Natural killer cell (primary cell): ENCODE measurements around the gene SPARCL1. TPM values are rescaled to one million over a fixed set of nuclear protein-coding genes. Genes with fewer than 3 reads are reported as not detected.

Experiments
- ATAC-seq, 3 donors: fragments of 150-1000 bp in 2 of 3; fragments of 200-7000 bp in 1 of 3; cut with Tn5 transposase; 1 replicate in 1 of 3; 2 replicates in 2 of 3; pipeline ENCODE4 v1.10.0; 2021; ENCODE audit warnings: mild to moderate bottlenecking in 2 of 3, moderate library complexity in 2 of 3
- DNase-seq, 2 donors: peaks; one replicate each; pipeline versions ENCODE4 v3.0.0 to v3.0.0-alpha.2; 2013 to 2021; ENCODE audit warnings: mixed read lengths in 1 of 2
- H3K27ac ChIP-seq: one replicate; pipeline ENCODE4 v1.5.1; 2013; ENCODE audit warnings: mild to moderate bottlenecking, low read length
- H3K27me3 ChIP-seq: one replicate; pipeline ENCODE4 v1.6.1; 2013; ENCODE audit warnings: low read length; ENCODE audit not compliant: control insufficient read depth, insufficient read depth
- H3K36me3 ChIP-seq: one replicate; pipeline ENCODE4 v1.6.1; 2013; ENCODE audit warnings: low read length; ENCODE audit not compliant: control insufficient read depth, insufficient read depth
- H3K4me1 ChIP-seq: one replicate; pipeline ENCODE4 v1.6.1; 2013; ENCODE audit warnings: low read length; ENCODE audit not compliant: control insufficient read depth, insufficient read depth
- H3K4me3 ChIP-seq: one replicate; pipeline ENCODE4 v1.5.1; 2013; ENCODE audit warnings: low read length
- H3K9me3 ChIP-seq: one replicate; pipeline ENCODE4 v1.6.1; 2013; ENCODE audit warnings: low read length; ENCODE audit not compliant: control insufficient read depth, insufficient read depth
- H3K27ac Mint-ChIP-seq, 2 donors: one replicate each; pipeline ENCODE4 v1.8.0; 2022; ENCODE audit warnings: mild to moderate bottlenecking in 2 of 2, mixed read lengths in 2 of 2, moderate library complexity in 1 of 2
- H3K27me3 Mint-ChIP-seq, 2 donors: one replicate each; pipeline ENCODE4 v1.8.0; 2022; ENCODE audit warnings: low read depth in 2 of 2, mixed read lengths in 2 of 2
- H3K36me3 Mint-ChIP-seq: one replicate; pipeline ENCODE4 v1.8.0; 2022; ENCODE audit warnings: mixed read lengths
- H3K4me1 Mint-ChIP-seq, 2 donors: one replicate each; pipeline ENCODE4 v1.8.0; 2022; ENCODE audit warnings: mixed read lengths in 2 of 2
- H3K4me3 Mint-ChIP-seq: one replicate; pipeline ENCODE4 v1.8.0; 2022; ENCODE audit warnings: mild to moderate bottlenecking, moderate library complexity, mixed read lengths
- H3K9me3 Mint-ChIP-seq, 2 donors: one replicate each; pipeline ENCODE4 v1.8.0; 2022; ENCODE audit warnings: mixed read lengths in 2 of 2
- CTCF ChIP-seq: fragments of 200-600 bp; IDR thresholded peaks from one replicate; pipeline ENCODE4 v1.8.0; 2022; ENCODE audit warnings: antibody characterized with exemption
- WGBS: methylation state at CpG from one replicate; pipeline ENCODE4 v1.1.7; 2013; ENCODE audit warnings: missing lambda C conversion rate; ENCODE audit not compliant: insufficient coverage; 5-methylcytosine and 5-hydroxymethylcytosine counted together
- intact Hi-C: fragments of 100-400 bp; cut with micrococcal nuclease; formaldehyde crosslinking; loops from one replicate; pipeline ENCODE4 v1.14.2; 2022
- total RNA-seq, 4 donors: library from RNA; stranded (reverse); fragments of 120-200 nt in 1 of 4; gene quantifications; one replicate each; pipeline versions ENCODE4 v1.2.3 to v1.2.4, GENCODE V29; 2013 to 2022

The SPARCL1 gene
- total RNA-seq, 3 donors from 2014 or later (not counting 1 experiment from before 2014, with no cell fraction given), result not detected

DNA sequence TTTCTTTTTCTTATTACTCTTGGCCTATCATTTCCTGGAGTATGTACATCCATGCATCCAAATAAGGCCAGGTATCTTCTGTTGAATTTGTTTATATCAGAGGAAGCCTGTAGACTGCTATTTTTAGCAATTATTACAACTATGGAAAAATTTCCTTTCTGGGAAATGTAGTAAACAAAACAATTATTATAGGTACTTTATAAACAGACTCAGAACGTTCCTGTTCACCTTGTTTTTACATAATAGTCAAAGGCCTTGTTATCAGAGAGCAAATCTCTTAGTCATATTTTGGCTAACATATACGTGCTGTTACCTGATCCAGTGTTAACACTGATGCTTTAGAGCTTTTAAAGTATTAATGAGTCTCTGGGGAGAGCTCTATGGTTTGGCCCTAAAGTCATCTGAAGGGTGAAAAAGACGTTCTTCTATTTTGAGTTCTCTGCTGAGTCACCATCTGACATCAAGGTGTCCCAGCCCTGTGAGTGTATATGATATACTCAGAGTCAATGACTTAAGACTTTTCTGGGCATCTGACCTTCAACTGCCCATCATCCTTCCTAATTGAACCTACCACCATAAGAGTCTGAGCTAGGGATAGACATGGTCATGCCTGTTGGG, 7.3 kb downstream of the SPARCL1 start:
- intact Hi-C loops, result no loop called here
- TF ChIP-seq CTCF, result no peak
- Histone ChIP-seq H3K27me3 (no peaks in the 10 kb centered on the region), H3K36me3 (no peaks in the 10 kb centered on the region), H3K9me3 (peaks cover 8% of the 10 kb centered on the region), H3K27ac (no peak overlapping the region), H3K4me3 (no peak overlapping the region), H3K4me1 (no peaks in the 10 kb centered on the region)
- no peaks in the 10 kb centered on the region for H3K4me1 Mint-ChIP-seq
- H3K4me3 Mint-ChIP-seq, result no peak overlapping the region
- peaks cover 0 to 8% of the 10 kb centered on the region in 2 donors for H3K9me3 Mint-ChIP-seq
- no peak for DNase-seq
- peaks cover 9% of the 10 kb centered on the region for H3K36me3 Mint-ChIP-seq
- no peak for ATAC-seq
- WGBS, result 55% methylated on average over 3 of the region's 3 CpGs
- no peak overlapping the region for H3K27ac Mint-ChIP-seq
- H3K27me3 Mint-ChIP-seq, result peaks cover 3 to 9% of the 10 kb centered on the region in 2 donors

DNA sequence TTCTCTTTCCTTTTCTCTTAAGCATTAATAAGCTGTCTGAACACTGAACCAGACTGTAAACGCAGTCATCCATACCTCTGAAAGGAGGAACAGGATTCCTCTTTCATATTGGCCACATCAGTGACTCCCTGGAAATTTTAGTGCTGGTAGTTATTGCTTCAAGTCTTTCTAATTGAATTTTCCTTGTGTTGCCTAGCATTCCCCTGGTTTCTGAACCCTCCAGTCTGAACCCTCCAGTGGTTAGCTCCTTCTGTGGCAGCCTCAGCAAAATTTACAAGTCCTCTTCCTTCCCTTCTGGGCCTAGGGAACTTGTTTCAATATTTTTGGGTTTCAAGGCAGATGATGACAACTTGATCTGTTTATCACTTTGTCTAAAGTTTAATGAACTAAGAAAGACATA, 7.9 kb downstream of the SPARCL1 start:
- no peak overlapping the region for H3K4me3 ChIP-seq
- H3K4me1 ChIP-seq, result no peaks in the 10 kb centered on the region
- H3K27me3 ChIP-seq, result no peaks in the 10 kb centered on the region
- intact Hi-C loops, result no loop called here
- H3K27ac ChIP-seq, result no peak overlapping the region
- H3K36me3 ChIP-seq, result no peaks in the 10 kb centered on the region
- no peak for ATAC-seq
- peaks cover 8% of the 10 kb centered on the region for H3K9me3 ChIP-seq
- Mint-ChIP-seq H3K36me3 (peaks cover 9% of the 10 kb centered on the region), H3K27me3 (peaks cover 5 to 14% of the 10 kb centered on the region in 2 donors), H3K27ac (no peak overlapping the region), H3K4me3 (no peak overlapping the region), H3K9me3 (peaks cover 0 to 8% of the 10 kb centered on the region in 2 donors), H3K4me1 (no peaks in the 10 kb centered on the region)
- 20% methylated on average over 1 of the region's 1 CpG for WGBS
- DNase-seq, result no peak
- TF ChIP-seq CTCF, result no peak

- peaks cover 5 to 14% of the 10 kb centered on the region in 2 donors for H3K27me3 Mint-ChIP-seq
- no peaks in the 10 kb centered on the region for H3K9me3 Mint-ChIP-seq
- Histone ChIP-seq H3K4me3 (no peak overlapping the region), H3K9me3 (no peaks in the 10 kb centered on the region), H3K4me1 (no peaks in the 10 kb centered on the region), H3K36me3 (no peaks in the 10 kb centered on the region), H3K27ac (no peak overlapping the region), H3K27me3 (no peaks in the 10 kb centered on the region)
- intact Hi-C loops, result no loop called here
- TF ChIP-seq CTCF, result no peak
- H3K27ac Mint-ChIP-seq, result no peak overlapping the region
- no peaks in the 10 kb centered on the region for H3K36me3 Mint-ChIP-seq
- ATAC-seq (no peak), DNase-seq (no peak)
- no peak overlapping the region for H3K4me3 Mint-ChIP-seq
- H3K4me1 Mint-ChIP-seq, result no peaks in the 10 kb centered on the region
- WGBS, result 84% methylated on average over 2 of the region's 2 CpGs
Measured at GRCh38 chr4:87517621-87518020, 11.6 kb downstream of the SPARCL1 start.

GRCh38 chr4:87516683-87517082, 12.5 kb downstream of the SPARCL1 start:
- TF ChIP-seq CTCF, result no peak
- Histone ChIP-seq H3K4me3 (no peak overlapping the region), H3K27me3 (no peaks in the 10 kb centered on the region), H3K4me1 (no peaks in the 10 kb centered on the region), H3K27ac (no peak overlapping the region), H3K9me3 (no peaks in the 10 kb centered on the region), H3K36me3 (no peaks in the 10 kb centered on the region)
- Mint-ChIP-seq H3K27me3 (peaks cover 5 to 14% of the 10 kb centered on the region in 2 donors), H3K4me1 (no peaks in the 10 kb centered on the region), H3K27ac (no peak overlapping the region), H3K36me3 (no peaks in the 10 kb centered on the region), H3K9me3 (no peaks in the 10 kb centered on the region), H3K4me3 (no peak overlapping the region)
- ATAC-seq (no peak), DNase-seq (no peak)
- intact Hi-C loops, result no loop called here
- WGBS, result 96% methylated on average over 2 of the region's 3 CpGs
